MM.1S (cell line): ENCODE measurements around the gene ADRA2C.

Source experiments
- CTCF ChIP-seq: fragments of 300-600 bp; sonication (generic); IDR thresholded peaks from 2 replicates; pipeline ENCODE4 v1.5.1; 2016; ENCODE audit warnings: antibody characterized with exemption, low read length, mixed read lengths
- EZH2 ChIP-seq: fragments of 300-600 bp; sonication (generic); optimal IDR thresholded peaks from 2 replicates; pipeline ENCODE3; 2017; ENCODE audit warnings: low read depth, mild to moderate bottlenecking, antibody characterized with exemption, low read length, mixed read lengths
- EZH2phosphoT487 ChIP-seq: fragments of 300-600 bp; sonication (generic); IDR thresholded peaks from 2 replicates; pipeline ENCODE4 v1.6.1; 2018; ENCODE audit warnings: antibody characterized with exemption, low read length

- TF ChIP-seq EZH2phosphoT487 = no peak
- TF ChIP-seq EZH2 = no peak
- TF ChIP-seq CTCF = no peak
These were observed 31.9 kb downstream of the ADRA2C start for GRCh38 chr4:3797831-3798790.
